ENCODE measurements around the gene CAMSAP1. TPM values are rescaled to one million over a fixed set of nuclear protein-coding genes. Genes with fewer than 3 reads are reported as not detected.

CAMSAP1 gene
- total RNA-seq, 2 experiments from 2014 or later: 30.4 to 33.0 TPM

GRCh38 chr9:135791431-135792267, 115.7 kb downstream of the CAMSAP1 start:
- H3K4me3 ChIP-seq (ENCODE audit: low read depth, low read length, poor library complexity, severe bottlenecking): no peak overlapping the region
- H3K27ac ChIP-seq (ENCODE audit: low read depth, low read length, poor library complexity, severe bottlenecking): no peak overlapping the region
- ChIA-PET POLR2A (no interaction called here), CTCF (ENCODE audit: unreplicated experiment) (no interaction called here)
- H3K36me3 ChIP-seq (ENCODE audit: insufficient read depth, low read length): no peaks in the 10 kb centered on the region
- intact Hi-C loops (cut with micrococcal nuclease; ENCODE audit: unreplicated experiment): no loop called here
- H3K4me2 ChIP-seq (ENCODE audit: low read length): no peak overlapping the region
- no peaks in the 10 kb centered on the region for H3K4me1 ChIP-seq (ENCODE audit: insufficient read depth, low read length, poor library complexity, severe bottlenecking)
- TF ChIP-seq EZH2phosphoT487 (IDR thresholded peaks at IDR 0.05; ENCODE audit: borderline replicate concordance, low read depth, low read length) (no peak), CTCF (conservative IDR thresholded peaks at IDR 0.05; ENCODE audit: low read length) (no peak)
- no peak for DNase-seq (ENCODE audit: low spot score)
- H4K20me1 ChIP-seq (ENCODE audit: insufficient read depth, low read length): no peaks in the 10 kb centered on the region
- H3K9me3 ChIP-seq (ENCODE audit: low read length): no peaks in the 10 kb centered on the region
- no peaks in the 10 kb centered on the region for H3K79me2 ChIP-seq (ENCODE audit: insufficient read depth, low read depth, low read length)
- BruUV-seq (replicated peaks): no TSS peak
- no peak overlapping the region for H2AFZ ChIP-seq (ENCODE audit: low read length)
- no peaks in the 10 kb centered on the region for H3K9me2 ChIP-seq (ENCODE audit: insufficient read depth, low read length)

- Histone ChIP-seq H3K36me3 (ENCODE audit: insufficient read depth, low read length) (no peaks in the 10 kb centered on the region), H3K4me2 (ENCODE audit: low read length) (no peak overlapping the region), H3K9me2 (ENCODE audit: insufficient read depth, low read length) (no peaks in the 10 kb centered on the region), H3K4me3 (ENCODE audit: low read depth, low read length, poor library complexity, severe bottlenecking) (no peak overlapping the region), H3K9me3 (ENCODE audit: low read length) (no peaks in the 10 kb centered on the region), H4K20me1 (ENCODE audit: insufficient read depth, low read length) (no peaks in the 10 kb centered on the region), H3K4me1 (ENCODE audit: insufficient read depth, low read length, poor library complexity, severe bottlenecking) (no peaks in the 10 kb centered on the region), H3K79me2 (ENCODE audit: insufficient read depth, low read depth, low read length) (no peaks in the 10 kb centered on the region), H3K27ac (ENCODE audit: low read depth, low read length, poor library complexity, severe bottlenecking) (no peak overlapping the region), H2AFZ (ENCODE audit: low read length) (no peak overlapping the region)
- CTCF ChIA-PET (ENCODE audit: unreplicated experiment): no interaction called here
- no peak for DNase-seq (ENCODE audit: low spot score)
- POLR2A ChIA-PET: no interaction called here
- no TSS peak for BruUV-seq (replicated peaks)
- TF ChIP-seq EZH2phosphoT487 (IDR thresholded peaks at IDR 0.05; ENCODE audit: borderline replicate concordance, low read depth, low read length): no peak
- TF ChIP-seq CTCF (conservative IDR thresholded peaks at IDR 0.05; ENCODE audit: low read length): no peak
- intact Hi-C loops (cut with micrococcal nuclease; ENCODE audit: unreplicated experiment): no loop called here
These were observed 116.5 kb downstream of the CAMSAP1 start for GRCh38 chr9:135790850-135791249.

GRCh38 chr9:135790356-135790755, 117.0 kb downstream of the CAMSAP1 start:
- Histone ChIP-seq H3K4me3 (ENCODE audit: low read depth, low read length, poor library complexity, severe bottlenecking) (no peak overlapping the region), H3K9me3 (ENCODE audit: low read length) (no peaks in the 10 kb centered on the region), H3K36me3 (ENCODE audit: insufficient read depth, low read length) (no peaks in the 10 kb centered on the region), H3K27ac (ENCODE audit: low read depth, low read length, poor library complexity, severe bottlenecking) (no peak overlapping the region), H3K9me2 (ENCODE audit: insufficient read depth, low read length) (no peaks in the 10 kb centered on the region), H4K20me1 (ENCODE audit: insufficient read depth, low read length) (no peaks in the 10 kb centered on the region), H3K4me1 (ENCODE audit: insufficient read depth, low read length, poor library complexity, severe bottlenecking) (no peaks in the 10 kb centered on the region), H3K79me2 (ENCODE audit: insufficient read depth, low read depth, low read length) (no peaks in the 10 kb centered on the region), H3K4me2 (ENCODE audit: low read length) (no peak overlapping the region), H2AFZ (ENCODE audit: low read length) (no peak overlapping the region)
- intact Hi-C loops (cut with micrococcal nuclease; ENCODE audit: unreplicated experiment): no loop called here
- BruUV-seq (replicated peaks): no TSS peak
- TF ChIP-seq CTCF (conservative IDR thresholded peaks at IDR 0.05; ENCODE audit: low read length) (no peak), EZH2phosphoT487 (IDR thresholded peaks at IDR 0.05; ENCODE audit: borderline replicate concordance, low read depth, low read length) (no peak)
- POLR2A ChIA-PET: no interaction called here
- CTCF ChIA-PET (ENCODE audit: unreplicated experiment): no interaction called here
- DNase-seq (ENCODE audit: low spot score): no peak

Measured in OCI-LY7 (cell line).